Erythroblast (primary cell): Measurements from ENCODE around the gene SLC25A34.
A peak's percentile ranks its signal among the peaks of the same experiment; 100 is the strongest.

Source experiments
- DNase-seq, 2 experiments: peaks; one replicate each; lab custom pipeline; 2025; lab: John Stamatoyannopoulos, UW
- GATA1 ChIP-seq: IDR thresholded peaks from 2 replicates; pipeline ENCODE4 v1.6.1; 2011; ENCODE audit warnings: low read depth, mild to moderate bottlenecking, control low read depth, low read length, moderate library complexity
- POLR2A ChIP-seq: IDR thresholded peaks from 2 replicates; pipeline ENCODE4 v1.6.1; 2011; ENCODE audit warnings: mild to moderate bottlenecking, low read length

The SLC25A34 gene

DNA sequence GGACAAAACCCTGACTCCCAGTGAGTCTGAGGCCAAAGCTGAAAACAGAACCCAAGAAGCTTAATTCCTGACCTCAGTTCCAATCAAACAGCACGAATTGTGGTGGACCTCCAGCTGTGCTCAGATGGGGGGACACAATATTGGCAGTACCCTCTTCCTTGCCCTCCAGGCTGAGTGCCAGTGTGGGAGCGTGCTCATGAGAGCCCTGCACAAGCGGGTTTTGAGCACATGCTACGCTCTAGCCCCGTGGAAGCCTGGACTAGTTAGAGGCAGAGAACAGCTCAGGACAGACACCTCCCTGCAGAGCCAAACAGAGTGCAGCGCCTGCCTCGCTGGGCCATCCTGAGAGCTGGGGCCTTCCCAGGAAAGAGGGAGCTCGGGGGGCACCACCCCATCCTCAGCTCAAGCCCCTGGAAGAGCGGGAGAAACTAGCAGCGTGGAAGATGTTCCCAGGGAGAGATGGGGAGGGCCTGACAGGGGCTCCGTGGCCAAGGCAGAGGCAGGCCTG lies 2.8 kb upstream of the SLC25A34 start:
- TF ChIP-seq POLR2A (no peak), GATA1 (no peak)
- no peak for DNase-seq

DNA sequence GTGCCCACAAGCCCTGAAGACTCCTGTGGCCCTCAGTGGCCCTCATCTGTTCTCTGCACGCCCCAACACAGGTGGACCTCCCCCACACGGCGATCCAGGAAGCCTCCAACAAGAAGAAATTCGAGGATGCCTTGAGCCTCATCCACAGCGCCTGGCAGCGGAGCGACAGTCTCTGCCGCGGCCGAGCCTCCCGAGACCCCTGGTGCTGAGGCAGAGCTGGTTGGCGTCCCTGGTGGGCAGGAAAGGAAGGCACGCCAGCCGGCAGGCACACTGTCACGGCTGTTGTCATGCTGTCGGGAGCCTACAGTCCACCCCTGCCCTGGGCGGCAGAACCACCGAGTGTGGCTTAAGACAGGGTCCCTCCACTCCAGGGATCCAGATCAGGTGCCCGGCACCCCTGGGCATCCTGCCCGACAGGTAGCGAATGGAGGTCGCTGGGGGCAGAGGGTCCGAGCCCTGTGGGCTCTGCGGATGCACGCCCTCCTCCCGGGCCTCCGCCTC lies 2.3 kb upstream of the SLC25A34 start:
- no peak for TF ChIP-seq POLR2A
- no peak for TF ChIP-seq GATA1
- DNase-seq: no peak

DNA sequence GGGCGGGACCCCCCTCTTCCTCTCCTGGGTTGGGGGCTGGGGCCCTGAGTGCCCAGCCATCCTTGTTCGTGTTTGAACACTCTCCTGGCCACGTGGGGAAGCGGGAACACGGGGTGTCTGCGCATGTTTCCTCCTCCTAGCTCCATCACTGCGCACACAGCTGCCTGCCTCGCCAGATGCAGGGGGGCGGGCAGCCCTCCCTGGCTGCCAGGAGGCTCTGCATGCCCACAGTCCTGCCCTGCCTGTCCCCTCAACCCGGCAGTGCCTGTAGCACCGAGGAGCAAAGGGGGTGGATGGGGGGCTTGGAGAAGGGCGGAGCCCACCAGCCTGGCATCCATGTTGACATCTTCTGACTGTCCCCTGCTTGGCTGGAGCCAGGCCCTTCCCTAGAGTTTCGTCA lies 1.8 kb upstream of the SLC25A34 start:
- no peak for TF ChIP-seq GATA1
- TF ChIP-seq POLR2A: no peak
- DNase-seq: no peak

GRCh38 chr1:15734901-15735300 lies 1.2 kb upstream of the SLC25A34 start:
- no peak for DNase-seq
- TF ChIP-seq GATA1 (no peak), POLR2A (no peak)

DNA sequence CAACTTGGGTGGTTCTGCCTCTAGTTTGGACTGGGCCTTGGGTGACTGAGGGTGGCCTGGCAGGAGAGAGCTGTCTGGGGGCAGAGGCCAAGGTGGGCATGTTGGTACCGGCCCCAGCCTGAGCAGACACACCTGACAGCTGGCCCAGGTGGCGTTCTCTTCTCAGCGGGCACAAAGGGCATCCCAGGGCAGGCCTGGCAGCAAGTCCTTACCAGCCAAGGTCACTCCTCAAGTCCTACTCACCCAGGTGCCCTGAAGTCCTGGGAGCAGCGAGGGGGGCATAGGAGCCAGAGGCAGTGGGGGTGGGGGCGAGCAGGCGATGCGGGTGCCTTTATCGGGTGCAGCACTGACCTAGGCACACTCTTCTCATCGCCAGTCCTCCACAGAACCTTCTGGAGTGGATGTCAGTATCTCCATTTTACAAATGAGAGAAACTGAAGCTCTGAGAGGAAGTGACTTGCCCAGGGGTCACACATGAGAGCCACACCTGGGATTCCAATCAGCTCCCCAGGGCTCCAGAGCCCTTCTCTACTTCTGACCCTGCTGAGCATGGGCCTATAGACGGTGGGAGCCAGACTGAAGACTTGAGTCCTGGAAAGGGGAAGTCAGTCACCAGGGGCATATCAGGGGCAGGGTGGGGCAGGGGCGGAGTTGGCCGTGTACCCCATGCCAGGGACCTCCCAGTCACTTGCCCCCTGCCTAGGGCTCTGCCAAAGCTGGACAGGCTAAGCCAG lies 587 bp upstream of the SLC25A34 start:
- DNase-seq: no peak
- TF ChIP-seq GATA1 (no peak), POLR2A (no peak)

DNA sequence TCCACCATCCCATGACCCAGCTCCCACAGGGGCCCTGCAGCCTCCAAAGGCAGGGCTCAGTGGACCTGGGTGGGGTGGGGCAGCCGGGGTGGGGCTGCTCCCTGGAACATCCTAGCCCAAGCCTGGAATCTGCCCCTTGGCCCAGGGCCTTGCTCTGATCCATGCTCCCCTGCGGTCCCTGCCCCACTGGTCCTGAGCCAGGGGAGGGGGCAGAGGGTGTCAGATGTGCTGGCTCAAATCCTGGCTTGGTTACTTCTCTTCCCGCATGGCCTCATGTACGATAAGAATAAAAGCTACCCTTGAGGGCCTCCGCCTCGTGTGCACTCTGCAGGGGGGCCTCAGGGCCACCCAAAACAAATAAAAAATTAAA lies 819 bp downstream of the SLC25A34 start:
- DNase-seq: no peak
- TF ChIP-seq GATA1 (no peak), POLR2A (no peak)

- TF ChIP-seq POLR2A (no peak), GATA1 (no peak)
- no peak for DNase-seq
Observed at GRCh38 chr1:15737324-15738319, 1.6 kb downstream of the SLC25A34 start.

- TF ChIP-seq POLR2A: no peak
- TF ChIP-seq GATA1: no peak
- no peak for DNase-seq
Observed at GRCh38 chr1:15738416-15739113, 2.5 kb downstream of the SLC25A34 start.

- no peak for DNase-seq
- TF ChIP-seq GATA1: no peak
- no peak for TF ChIP-seq POLR2A
Observed at GRCh38 chr1:15739259-15739658, 3.2 kb downstream of the SLC25A34 start.

- no peak for DNase-seq
- TF ChIP-seq POLR2A (no peak), GATA1 (no peak)
Observed at GRCh38 chr1:15739745-15740144, 3.7 kb downstream of the SLC25A34 start.

DNA sequence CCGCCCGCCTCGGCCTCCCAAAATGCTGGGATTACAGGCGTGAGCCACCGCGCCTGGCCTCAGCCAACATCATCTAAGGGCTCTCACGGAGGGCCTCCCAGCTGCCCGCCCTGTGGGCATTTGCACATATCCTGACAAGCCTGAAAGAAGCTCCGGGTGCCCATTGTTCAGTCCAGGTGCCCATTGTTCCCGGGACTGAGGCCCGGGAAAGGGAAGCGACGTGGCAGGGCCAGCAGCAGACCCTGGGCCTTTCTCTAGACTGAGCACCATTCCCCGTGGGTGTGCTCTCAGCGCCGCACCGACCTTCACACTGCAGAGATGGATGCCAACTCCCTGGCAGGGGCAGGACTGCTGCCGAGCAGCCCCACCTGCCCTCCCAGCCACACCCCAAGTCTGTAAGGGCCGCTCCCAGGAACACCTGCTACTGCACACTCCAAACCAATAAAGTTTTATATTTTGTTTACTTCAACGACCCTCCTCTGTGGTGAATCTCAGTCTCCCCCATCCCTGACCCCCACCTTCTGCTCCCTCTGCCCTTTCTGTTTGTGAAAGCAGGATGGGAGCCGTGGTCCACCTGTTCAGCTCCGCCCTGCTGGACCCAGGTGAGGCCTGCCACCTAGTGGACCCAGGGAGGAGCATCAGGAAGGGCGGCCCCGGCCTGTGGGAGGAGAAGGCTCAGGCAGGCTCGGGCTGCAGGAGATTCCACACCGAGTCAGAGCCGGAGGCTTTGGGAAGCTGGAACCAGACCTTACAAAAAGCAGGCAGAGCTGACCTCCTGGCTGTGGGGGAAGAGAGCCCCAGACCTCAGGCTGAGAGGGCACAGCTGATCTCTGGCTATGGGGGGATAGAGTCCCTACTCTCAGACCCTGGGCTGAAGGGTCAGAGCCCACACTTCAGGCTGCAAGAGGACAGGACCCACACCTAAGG lies 5.1 kb downstream of the SLC25A34 start:
- DNase-seq: peak; percentile 58 to 74
- no peak for TF ChIP-seq POLR2A

GRCh38 chr1:15742339-15742801 lies 6.3 kb downstream of the SLC25A34 start, which contains the start of gene TMEM82:
TMEM82 (plus strand) TSS chr1:15742499; CDS start chr1:15742560, 61 bp downstream.
- DNase-seq: no peak
- no peak for TF ChIP-seq POLR2A
- TF ChIP-seq GATA1: no peak

GRCh38 chr1:15744122-15744679 lies 8.1 kb downstream of the SLC25A34 start:
- TF ChIP-seq POLR2A (no peak), GATA1 (no peak)

More at GRCh38 chr1:15744122-15744679, 8.1 kb downstream of the SLC25A34 start:
- no peak for DNase-seq
